GM19043 (cell line): ENCODE results near the gene LRP2.
"Not testable (repeated sequence)": the region's sequence is repeated elsewhere in the genome, so short reads cannot be mapped to it uniquely, and the experiment has no call there.

Source experiments
- ATAC-seq: cut with Tn5 transposase; IDR thresholded peaks from one replicate; pipeline ENCODE4 v1.9.1; 2021; ENCODE audit warnings: low read depth; ENCODE audit not compliant: unreplicated experiment

Gene LRP2

DNA sequence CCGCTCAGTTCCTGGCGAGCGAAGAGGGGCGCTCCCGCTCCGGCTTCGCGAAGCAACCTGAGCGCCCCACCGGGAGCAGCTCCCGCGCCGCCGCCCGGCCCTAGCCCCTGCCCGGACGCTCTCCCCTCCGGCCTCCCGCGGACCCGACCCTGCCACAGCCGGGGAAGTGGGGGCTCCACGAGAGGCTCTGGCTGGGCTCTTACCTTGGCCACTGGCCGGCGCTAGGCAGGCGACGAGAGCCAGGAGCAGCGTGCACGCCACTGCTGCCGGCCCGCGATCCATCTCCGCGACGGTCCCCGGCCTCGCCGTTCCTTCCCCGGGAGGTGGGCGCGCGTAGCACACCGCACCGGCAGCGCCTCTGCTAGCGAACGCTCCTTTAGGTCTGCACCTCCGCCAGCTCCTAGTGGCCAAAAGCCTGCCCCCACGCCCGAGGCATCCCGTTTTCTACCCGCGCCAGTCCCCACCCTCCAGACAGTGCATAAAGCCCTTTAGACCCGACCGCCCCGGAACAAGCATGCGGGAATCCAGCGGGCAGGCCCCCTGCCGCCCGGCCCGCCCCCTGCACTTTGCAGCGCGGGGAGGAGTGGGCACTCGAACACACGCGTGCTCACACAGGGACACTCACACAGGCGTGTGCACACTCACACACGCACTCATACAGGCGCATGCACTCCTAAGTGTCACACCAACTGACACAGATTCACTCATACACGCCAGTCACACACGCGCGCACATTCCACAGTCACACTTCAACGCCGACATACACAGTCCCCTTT, at the start of gene LRP2:
Gene LRP2, minus strand, starts transcription at position 417 of the 776 bp plus-strand sequence. Its CDS starts 135 bp downstream, at position 282.
- no peak for ATAC-seq

DNA sequence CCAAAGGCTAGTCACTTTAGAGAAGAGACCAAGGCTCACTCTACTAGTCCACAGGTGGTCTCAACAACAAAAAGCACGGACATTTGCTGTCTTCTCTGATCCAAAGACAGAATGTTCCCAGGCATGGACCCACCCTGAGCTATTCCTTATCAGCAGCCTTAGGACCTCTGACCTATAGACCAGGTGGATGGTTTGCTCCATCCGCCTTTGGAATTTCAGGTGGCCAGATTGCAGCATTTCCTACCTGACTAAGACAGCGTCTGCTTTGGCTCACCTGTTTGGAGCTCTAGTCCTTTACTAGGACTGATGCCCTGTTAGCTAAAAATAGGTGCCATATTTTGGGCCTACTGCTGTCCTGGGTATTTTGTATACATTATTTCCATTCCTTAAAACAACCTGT, 44.6 kb upstream of the LRP2 start:
- ATAC-seq, result no peak

DNA sequence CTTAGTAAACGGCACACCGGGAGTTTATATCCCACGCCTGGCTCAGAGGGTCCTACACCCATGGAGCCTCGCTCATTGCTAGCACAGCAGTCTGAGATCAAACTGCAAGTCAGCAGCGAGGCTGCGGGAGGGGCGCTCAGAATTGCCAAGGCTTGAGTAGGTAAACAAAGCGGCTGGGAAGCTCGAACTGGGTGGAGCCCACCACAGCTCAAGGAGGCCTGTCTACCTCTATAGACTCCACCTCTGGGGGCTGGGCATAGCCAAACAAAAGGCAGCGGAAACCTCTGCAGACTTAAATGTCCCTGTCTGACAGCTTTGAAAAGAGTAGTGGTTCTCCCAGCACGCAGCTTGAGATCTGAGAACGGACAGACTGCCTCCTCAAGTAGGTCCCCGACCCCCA, 37.2 kb upstream of the LRP2 start:
- ATAC-seq, result not testable (repeated sequence)

GRCh38 chr2:169397697-169398096, 35.4 kb upstream of the LRP2 start:
- no peak for ATAC-seq

GRCh38 chr2:169395821-169396374, 33.6 kb upstream of the LRP2 start:
- no peak for ATAC-seq

DNA sequence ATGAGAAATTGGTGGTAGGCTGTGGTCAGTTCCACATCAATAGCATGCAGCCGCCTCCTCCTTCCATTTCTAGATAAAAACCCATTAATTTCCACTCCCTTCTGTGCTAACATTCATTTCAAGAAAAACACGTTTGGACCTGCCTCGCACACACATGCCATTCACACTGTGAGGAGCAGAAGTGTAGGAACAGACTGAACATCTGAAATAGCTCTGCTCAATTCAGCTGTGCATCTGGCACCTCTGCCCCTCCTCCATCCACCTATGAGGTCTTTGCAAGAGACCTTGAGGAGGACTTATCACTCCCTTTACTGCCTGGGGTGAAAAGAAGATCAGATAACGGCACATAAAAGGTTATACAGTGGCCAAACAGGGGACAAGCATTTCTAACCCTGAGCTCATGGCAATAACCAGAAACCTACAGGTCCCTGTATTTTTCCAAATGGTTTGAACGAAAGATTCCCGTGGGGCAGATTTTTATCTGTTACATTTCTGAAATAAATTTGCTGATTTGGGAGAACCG, 30.8 kb upstream of the LRP2 start:
- no peak for ATAC-seq

- no peak for ATAC-seq
Measured at GRCh38 chr2:169391236-169391635, 28.9 kb upstream of the LRP2 start.

DNA sequence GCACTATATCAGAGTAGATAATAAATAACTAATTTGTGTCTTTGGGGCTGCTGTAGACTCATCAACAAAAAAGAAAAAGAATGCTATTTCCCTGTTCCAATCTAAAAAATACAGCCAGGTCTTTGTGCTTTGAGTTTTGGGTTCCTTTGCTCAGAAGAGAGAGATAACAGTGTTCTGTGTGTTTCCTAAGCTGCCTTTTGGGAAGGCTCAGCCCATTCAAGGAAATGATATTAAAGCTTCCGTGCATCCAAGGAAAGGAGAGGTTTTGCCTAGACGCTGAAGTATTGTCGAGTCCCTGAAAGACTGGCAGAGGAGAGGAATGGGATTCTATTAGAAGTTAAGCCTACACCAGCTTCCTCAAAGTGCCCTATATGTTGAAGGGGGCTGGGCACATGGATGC, 25.8 kb upstream of the LRP2 start:
- ATAC-seq, result no peak

DNA sequence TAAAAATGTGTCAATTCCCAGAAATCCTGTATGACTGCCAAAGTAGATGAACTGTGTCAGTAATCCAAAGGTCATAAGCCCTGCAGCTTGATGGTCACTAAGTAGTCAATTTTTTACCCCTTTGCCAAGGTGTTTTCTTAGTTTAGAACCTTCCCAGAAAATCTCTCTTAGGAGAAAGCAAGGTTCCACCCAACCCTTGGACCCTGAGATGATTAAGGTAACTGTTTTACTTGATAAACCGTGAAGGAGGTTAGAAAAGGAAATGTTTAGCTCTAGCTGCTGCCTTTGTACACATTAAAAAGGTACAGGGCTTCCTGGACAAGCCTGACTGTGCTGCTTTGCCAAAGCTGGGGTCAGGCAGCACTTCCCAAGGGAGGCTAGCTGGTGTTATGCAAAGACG, 24.4 kb upstream of the LRP2 start:
- ATAC-seq, result no peak

- ATAC-seq, result no peak
Measured at GRCh38 chr2:169384816-169385215, 22.5 kb upstream of the LRP2 start.

DNA sequence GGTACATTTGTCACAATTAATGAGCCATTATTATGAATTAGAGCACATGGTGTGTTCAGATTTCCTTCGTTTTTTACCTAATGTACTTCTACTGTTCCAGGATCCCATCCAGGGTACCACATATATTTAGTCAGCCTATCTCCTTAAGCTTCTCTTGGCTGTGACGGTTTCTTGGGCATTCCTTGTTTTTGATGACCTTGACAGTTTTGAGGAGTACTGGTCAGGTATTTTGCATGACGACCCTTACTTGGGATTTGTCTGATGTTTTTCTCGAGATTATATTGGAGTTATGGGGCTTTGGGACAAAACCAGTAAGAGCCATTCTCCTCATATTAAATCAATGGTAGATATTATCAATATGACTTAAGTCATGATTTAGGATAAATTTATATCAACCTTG, 10.2 kb upstream of the LRP2 start:
- no peak for ATAC-seq

DNA sequence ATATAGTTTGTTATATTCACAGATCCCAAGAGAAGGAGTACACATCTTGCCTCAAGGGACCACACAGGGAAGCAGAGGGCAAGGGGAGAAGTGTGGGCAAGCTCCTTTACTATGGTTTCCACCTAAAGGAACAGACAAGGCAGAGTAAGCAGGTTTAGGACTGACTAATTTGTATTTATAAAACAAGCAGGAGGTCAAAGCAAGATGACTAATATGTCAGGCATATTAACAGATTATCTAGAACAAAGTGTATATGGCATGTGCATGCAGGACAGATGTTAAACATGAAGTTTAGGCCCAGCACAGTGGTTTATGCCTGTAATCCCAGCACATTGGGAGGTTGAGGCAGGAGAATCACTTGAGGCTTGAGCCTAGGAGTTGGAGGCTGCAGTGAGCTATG, 3.7 kb upstream of the LRP2 start:
- ATAC-seq, result no peak

- ATAC-seq, result peak; percentile 66
Measured at GRCh38 chr2:169365029-169365480, 2.7 kb upstream of the LRP2 start.

DNA sequence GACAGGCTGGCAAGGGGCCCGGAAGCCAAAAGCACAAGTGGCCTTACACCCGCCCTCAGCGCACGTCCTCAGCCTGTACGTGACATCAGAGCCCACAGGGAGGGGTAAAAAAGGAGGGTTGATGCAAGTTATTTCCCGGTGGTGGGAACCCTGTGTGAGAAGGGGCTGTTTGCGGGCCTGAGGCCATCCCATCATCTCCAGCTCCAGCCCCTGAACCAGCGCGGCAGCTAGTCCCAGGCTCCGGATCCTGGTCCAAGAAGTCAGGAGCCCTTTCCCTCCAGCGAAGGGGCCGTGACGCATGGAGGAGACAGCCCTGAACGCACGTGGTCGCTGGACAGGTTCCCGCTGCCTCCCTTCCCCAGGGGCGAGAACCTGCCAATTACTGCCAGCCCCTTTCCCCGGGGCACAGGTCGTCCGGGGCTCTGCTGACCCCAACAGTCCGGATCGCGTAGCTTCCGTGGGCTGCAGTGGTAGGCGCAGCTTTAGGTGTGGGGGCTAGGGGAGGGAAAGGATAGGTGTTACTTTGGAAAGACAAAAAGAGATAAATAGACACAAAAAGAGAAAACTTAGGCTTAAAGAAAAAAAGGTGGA, 1.3 kb upstream of the LRP2 start:
- no peak for ATAC-seq

DNA sequence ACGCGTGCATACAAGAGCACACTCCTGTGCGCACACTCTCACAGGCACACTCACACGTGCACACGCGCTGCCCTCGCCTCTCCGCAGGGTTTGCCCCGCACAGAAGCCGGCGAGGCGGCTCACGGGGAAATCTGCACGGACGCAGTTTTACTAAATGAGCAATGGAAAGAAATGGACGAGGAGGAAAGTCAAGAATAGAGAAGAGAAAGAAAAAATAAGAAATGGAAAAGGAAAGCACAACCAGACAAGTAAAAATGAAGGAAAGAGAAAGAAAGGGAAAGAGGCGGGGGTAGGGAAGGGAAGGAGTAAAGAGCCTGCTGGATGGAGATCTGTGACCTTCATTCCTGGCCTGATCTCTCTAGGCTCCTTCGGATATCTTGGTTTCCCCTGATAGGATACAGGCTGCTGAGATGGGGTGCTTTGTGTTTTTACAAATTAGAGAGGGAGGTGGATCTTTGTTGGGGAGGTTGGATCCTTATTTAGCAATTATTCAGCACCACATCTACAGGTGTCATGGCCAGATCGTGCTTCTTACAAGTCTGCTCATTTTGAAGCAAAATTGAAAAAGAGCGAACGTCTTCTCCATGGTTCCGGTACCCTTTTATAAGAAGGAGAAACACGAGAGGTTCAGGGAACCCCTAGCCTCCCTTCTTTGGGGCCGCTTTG, 693 bp upstream of the LRP2 start:
- ATAC-seq, result no peak

DNA sequence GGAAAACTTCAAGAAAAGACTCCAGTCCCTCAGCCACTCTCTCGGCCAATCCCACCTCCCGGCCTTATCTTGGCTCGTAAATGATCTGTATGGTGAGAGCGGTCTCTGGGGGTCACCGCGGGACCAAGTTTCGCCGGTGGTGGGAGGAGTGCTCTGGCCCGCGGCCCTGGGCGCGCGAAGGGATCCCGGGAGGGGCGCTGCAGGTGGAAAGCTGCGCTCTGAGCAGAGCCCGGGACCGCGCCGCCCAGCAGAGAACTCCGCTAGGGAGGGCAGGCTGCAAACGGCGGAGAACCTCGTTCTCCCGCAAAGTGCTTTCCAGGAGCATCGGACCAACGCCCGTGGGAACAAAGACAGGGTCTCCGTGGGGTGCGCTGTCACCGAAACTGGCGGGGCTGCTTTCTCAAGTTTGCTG, 622 bp downstream of the LRP2 start:
- no peak for ATAC-seq

GRCh38 chr2:169360984-169361705, 1.2 kb downstream of the LRP2 start:
- ATAC-seq, result no peak

DNA sequence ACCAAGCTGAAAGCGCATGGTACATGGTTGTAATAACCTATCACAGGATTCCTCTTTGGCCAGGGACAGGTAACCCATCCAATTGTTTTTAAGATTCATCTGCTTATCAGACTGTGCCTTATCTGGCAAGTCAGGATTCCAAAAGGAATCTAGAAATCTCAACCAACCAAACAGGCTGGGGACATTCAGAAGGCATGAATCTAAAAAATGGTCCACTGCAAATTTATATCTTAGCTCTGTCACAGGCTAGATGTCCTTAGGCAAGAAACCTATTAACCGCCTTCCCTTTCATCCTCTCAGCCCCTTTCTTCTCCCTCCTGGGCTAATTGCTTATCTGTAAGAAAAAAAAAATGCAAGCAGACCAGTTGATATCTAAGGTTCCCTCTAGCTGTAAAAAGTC, 4.3 kb downstream of the LRP2 start:
- no peak for ATAC-seq

DNA sequence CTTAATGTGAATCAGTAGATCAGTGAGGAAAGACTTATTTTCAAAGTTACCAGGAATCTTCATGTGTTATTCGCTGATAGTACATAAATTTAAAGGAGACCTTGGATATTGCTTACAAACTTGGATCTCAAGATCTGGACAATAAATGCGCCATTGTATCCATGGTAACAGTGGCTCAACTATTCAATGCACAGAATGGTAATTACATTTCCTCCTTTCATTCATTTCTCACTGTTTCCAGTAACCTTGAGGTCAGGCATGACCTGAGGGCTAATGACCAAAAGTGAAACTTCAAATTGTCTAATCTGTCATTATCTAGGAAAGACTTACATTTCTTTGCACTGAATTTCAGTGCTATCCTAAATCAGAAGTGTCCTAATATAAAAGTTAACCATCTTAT, 8.1 kb downstream of the LRP2 start:
- no peak for ATAC-seq

DNA sequence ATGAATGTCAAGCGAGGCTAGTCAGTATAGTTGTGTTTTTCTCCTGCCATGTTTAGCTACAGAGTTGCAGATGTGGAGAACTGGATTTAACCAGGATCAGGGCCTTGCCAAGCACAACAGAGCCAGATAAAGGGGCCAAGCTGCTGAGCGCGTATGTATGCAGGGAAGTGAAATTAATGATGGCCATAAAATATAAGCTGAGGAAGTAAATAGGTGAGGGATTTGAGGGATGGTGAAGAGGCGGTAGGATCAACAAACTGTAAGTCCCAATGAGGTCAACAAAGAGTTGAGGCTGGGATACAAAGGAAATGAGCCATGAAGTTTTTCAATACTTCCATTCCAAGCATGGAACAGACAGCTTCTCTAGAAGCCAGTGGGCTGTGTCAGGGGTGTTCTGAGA, 10.6 kb downstream of the LRP2 start:
- ATAC-seq, result no peak

DNA sequence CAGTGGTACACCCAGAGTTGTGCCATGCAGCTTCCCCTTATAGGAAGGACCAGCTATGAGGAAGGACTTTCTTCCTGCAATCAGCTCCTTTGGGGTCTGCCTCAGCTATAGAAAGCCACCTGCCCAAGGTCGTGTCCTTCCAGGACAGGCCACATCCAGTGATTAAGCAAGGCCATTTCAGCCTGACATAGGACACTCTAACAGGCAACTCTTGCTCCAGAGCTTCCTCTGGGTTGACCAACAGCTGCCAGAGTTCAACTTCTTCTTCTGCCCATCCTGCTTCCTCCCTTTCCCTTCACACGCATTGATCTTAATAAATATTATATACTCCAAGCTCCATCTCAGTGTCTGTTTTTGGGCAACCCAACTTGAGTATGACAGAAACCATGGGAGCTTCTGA, 12.8 kb downstream of the LRP2 start:
- no peak for ATAC-seq
